HG03175 (cell line): Measurements from ENCODE around the gene UBLCP1.

Experiments used
- ATAC-seq: cut with Tn5 transposase; IDR thresholded peaks from one replicate; pipeline ENCODE4 v1.9.1; 2021; ENCODE audit warnings: mild to moderate bottlenecking, moderate library complexity; ENCODE audit not compliant: unreplicated experiment

UBLCP1 gene

DNA sequence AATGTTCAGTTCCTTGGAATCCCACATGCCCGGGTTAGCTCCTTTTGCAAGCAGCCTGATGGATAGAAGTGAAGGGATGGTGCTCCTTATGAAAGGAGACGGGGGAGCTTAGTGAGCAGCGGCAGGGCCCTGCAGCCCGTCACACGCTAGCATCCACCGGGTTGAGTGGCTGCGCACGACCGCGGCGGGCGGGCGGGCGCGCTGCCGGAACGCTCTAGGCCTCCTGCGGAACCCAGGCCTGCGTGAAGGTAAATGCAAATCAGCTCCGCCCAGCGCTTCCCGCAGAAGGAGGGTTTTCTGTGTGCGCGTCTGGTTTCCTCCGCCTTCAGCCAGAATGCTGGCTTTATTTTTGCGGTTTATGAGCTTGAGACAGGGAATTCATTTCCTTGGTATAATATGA lies 47.4 kb downstream of the UBLCP1 start:
- ATAC-seq = no peak

- no peak for ATAC-seq
These were observed 48.0 kb downstream of the UBLCP1 start for GRCh38 chr5:159311063-159311462.

DNA sequence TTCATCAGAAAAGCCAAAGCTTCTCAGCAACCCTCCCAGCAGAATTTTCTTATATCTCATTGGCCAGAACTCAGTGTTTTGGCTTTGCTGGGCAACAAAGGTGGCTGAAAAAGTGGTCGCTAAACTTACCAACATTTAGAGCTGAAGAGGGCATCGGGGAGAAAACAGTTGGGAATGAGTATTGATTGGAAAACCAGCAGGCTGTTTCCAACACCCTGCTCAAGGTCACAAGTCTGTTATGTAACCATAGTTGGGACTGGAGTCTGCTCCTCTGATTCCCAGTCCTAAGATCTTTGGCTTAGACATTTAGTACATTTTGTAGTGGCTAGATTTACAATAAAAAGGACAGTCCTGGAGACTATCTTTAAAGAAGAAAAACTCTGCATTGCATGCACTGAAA lies 50.1 kb downstream of the UBLCP1 start:
- ATAC-seq = no peak

DNA sequence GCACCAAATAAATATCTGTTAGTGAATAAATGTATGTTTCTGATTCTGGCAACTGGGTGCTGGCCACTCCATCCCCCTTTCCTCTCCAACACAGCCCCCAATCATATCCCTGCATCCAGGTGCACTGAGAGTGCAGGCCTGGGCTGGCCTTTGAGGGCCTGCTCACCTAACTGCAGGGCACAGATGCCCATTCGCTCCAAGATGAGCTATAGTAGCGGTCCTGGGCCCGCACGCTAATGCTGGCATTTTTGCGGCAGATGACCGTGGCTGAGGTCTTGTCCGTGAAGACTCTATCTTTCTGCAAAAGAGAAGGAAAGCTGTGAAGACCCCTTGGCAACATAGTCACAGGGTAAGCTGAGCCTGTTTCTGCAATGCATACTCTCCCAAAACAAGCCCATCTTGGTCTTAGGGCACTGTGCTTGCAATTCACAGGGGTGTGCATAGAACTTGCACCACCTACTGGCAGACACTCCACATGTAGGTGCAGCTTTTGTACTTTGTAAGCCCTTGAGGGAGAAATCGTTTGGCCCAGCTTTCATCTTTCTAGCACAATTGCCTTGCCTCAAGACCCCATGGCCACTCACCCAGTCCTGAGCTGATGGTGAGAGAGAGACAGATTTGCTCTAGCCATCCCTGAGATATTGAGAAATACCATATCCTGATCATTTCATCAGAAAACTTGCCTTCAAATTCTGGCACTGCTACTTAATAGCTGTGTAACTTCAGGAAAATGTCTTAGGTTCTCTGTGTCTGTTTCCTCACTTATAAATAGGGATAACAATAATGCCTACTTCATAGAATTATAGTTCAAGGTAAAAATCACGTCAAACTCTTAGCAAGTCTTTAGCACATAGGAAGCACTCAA lies 53.7 kb downstream of the UBLCP1 start:
- ATAC-seq = peak; percentile 47

DNA sequence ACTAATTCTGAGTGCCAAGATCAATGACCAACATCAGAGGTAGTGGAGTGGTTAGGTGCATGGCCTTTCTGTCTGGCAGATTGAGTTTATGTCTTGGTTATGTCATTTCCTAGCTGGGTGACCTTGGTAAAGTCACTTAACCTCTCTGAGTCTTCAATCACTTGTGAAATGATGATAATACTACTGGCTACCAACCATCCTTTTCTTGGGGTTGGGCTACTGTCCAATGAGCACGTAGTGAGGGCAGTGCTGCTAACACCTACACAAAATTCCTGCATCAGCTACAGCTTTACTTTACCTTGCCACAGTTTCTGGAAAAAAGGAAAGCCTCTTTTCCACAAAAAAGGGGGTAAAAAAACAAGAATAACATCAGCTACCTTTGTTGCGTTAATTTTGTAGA lies 54.8 kb downstream of the UBLCP1 start:
- no peak for ATAC-seq

GRCh38 chr5:159318448-159318847 lies 55.4 kb downstream of the UBLCP1 start:
- ATAC-seq = no peak

GRCh38 chr5:159319363-159319762 lies 56.3 kb downstream of the UBLCP1 start:
- ATAC-seq = no peak

- no peak for ATAC-seq
These were observed 56.7 kb downstream of the UBLCP1 start for GRCh38 chr5:159319832-159320231.

DNA sequence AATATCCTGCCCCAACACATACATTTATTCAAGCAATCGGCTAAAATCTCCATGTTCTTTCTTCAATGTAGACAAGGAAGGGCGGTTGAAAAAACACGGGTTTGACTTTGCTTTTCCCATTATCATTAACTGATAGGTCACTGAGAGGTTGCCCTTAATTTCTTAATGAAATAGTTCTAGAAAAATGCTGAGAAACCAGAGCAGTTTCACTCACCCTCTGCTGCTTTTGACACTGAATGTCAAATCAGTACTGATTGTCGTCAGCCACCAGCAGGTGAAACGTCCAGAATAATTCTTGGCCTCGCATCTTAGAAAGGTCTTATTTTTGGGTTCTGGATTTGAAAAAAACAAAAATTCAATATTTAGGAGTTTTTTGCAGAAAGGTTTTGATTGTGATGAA lies 59.1 kb downstream of the UBLCP1 start:
- ATAC-seq = peak; percentile 78

- no peak for ATAC-seq
These were observed 61.1 kb downstream of the UBLCP1 start for GRCh38 chr5:159324102-159324755.

DNA sequence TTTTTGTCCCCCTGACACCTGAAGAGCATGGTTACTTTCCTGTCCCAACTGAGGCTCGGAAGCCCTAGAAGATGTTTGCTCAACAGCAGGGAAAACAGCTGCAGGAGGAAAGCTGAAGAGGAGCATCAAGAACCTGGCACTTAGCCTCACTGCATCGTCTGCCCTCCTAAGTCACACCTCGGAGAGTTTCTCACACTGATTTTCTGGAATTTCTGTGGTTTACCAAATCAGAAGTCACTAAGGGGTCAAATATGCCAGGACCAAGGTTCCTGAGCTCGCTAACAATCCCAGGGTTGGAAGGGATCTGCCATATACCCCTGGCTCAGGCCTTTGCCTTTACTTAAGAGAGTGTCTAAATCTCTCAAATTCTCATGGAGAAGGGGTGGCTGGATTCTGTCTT lies 61.9 kb downstream of the UBLCP1 start:
- ATAC-seq = no peak

- no peak for ATAC-seq
These were observed 67.2 kb downstream of the UBLCP1 start, which contains the start of gene IL12B for GRCh38 chr5:159330131-159330800. IL12B (minus strand) TSS chr5:159330487; CDS start chr5:159326782, 3,705 bp downstream.

- peak; percentile 69 for ATAC-seq
These were observed 68.2 kb downstream of the UBLCP1 start for GRCh38 chr5:159331093-159331973.

DNA sequence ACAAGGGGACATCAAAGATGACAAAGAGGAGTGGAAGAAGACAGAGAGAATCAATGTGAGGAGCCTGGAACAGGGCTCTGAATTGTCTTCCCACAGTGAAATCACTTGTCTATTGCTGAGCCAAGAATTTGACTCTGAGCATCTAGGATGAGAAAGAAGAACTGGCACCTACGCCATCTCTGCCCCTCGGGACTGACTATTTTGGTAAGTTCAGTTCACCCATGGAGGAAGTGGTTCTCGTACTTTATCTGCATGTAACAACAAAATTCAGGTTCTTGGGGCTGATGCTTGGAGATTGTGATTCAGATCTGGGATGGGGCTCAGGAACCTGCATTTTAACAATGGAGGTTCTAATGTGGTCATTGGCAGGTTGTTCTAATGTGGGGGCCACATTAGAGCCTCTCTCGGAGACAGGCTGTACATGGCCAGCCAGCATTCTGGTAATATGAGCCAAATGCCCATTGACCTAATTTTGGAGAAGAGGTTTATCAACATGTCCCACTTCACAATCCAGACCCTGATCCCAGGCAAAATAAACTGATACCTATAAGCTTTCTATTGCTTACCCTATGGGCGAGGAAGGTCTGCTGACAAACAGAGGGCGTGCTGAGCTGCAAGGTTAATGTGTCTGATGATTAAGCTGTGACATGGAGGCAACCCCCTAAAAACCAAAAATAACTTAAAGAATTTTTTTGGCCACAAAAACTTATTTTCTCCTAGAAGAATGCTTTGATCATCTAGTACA lies 69.9 kb downstream of the UBLCP1 start:
- ATAC-seq = peak; percentile 40

GRCh38 chr5:159333545-159333925 lies 70.4 kb downstream of the UBLCP1 start:
- ATAC-seq = no peak
